Activated CD8-positive, alpha-beta memory T cell treated with anti-CD3 and anti-CD28 coated beads, Interleukin-2, amount 50 U/mL, for 24 hours (primary cell): Measurements from ENCODE around the gene ALDH1L1.

Experiments
- DNase-seq: peaks from one replicate; pipeline ENCODE4 v3.0.0-alpha.2; 2020; ENCODE audit errors: extremely low read depth

ALDH1L1 gene

DNA sequence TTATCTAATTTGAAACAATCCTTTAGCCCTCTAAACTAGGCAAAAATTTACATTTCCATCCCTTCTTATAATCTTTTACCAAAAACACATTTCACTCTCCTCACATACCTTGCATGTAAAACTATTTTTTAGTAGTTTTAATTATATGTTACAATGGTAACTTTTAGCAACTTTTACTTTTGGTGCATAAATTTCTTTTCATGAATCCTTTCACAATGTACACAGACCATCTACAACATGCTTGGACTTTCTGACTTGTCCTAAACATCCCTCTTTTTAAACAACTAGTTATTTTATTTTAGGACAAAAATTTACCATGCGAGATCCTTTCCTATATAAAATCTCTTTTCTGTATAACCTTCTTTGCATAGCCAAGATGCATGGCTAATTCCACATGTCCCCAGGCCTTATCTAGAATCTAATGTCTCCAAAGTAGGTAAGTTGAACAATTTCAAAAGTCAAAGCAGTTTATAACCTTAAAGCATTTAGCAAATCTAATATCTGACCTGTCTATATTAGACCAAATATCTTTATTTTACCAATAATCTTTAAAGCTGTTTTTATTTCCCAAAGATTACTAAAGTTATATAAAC, 14.4 kb upstream of the ALDH1L1 start:
- DNase-seq, result no peak

DNA sequence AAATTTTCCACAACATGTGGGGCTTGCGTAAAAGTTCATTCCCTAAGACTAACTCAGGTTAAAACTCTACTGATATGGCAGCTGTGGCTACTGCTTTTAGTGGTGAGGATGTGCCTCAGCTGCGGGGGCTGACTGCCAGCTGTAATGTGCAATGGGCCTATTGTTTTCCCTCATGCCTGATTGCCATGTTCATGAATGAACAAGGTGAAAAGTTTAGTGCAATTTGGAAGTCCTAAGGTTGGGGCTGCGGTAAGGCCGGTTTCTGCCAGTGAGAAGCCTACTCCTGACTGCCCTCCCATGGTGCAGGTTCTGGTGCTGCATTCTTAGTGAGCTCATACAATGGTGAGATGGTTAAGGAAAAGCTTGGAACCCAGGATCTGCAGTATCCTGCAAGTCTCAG, 10.9 kb upstream of the ALDH1L1 start:
- no peak for DNase-seq

DNA sequence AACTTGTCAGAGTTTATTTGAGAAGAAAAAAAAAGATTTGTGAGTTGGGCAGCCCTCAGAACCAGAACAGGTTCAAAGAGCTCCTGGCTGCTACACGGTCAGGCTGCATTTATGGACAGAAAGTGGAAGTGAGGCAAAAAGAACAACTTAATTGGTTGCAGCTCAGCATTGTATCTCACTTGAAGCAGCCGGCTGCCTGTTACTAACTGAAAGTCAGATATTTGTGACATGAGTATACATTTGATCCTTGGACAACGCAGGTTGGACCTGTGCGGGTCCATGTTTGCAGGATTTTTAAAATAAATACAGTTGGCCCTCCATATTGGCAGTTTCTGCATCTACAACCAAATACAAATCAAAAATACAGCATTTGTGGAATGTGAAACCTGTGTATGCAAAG, 7.5 kb upstream of the ALDH1L1 start:
- DNase-seq, result no peak

DNA sequence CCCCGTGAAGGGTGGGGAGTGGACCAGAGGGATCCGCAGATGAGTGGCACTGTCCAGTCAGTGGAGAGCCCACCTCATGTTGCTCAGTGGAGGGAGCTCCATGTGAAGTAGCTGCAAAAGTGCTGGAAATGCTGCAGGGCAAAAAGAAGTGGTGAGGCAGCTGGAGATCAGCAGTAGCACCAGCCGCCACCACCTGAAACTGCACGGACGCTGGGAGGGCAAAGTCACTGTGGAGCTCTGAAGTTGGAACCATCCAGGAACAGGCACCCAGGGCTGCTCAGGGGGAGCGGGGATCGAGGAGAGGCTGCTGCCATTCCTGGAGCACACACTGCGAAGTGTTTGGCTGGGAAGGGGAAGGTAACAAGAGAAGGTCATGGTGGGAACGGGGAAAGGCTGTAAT, 6.4 kb upstream of the ALDH1L1 start:
- no peak for DNase-seq

DNA sequence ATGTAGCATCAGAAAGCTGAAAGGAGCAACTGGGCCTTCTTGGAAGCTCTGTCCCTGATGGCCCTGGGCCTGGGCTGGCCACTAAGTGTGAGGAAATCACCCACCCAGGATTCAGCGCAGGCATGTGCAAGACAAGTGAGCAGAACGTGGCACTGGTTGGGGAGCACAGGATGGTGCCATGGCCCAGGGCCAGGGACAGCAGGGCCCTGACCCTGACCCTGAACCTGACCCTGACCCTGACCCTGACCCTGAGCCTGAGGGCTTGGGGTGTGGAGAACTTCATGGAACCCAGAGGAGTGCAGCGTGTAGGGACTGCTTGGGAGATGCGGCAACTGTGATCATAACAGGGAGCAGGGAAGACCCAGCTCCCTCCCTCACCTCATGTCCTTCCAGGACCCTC, 5.9 kb upstream of the ALDH1L1 start:
- DNase-seq, result no peak

DNA sequence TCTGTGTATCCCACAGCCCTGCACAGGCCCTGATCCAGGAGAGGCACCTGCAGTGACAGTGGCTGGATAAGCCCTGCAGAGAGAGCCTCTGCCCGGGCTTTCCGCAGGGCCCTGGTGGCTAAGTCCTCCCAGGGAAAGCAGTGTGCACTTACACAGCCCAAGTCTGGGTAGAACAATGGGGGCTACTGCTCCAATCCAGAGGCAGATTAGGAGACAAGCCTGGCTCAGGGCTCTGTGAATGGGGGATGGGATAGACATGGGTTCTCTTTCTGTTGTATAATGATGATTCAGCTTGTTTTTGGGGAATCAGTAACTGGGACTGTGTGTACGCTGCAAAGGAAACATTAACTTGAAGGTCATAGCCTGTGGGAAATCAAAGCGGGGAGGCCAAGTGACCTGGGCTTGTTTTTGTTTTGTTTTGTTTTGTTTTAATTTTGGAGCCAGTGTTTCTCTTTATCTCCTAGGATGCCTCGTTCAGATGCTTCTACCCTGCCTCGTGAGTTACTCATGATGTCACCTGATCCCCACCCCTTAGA, 4.1 kb upstream of the ALDH1L1 start:
- no peak for DNase-seq

DNA sequence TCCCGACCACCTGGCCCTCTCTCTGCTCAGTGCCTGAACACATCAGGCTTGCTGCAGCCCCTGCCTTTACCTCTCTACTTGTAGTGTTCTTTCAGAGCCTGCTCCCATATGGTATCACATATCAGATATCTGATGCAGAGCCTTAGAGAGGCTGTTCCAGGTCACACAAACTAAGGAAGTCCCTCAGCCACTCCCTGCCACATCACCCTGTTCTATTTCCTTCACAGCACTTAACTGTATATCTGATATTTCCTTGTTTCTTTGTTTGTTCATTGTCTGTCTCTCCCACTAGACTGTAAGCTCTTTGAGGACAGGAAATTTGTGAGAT, 976 bp upstream of the ALDH1L1 start:
- DNase-seq, result no peak

DNA sequence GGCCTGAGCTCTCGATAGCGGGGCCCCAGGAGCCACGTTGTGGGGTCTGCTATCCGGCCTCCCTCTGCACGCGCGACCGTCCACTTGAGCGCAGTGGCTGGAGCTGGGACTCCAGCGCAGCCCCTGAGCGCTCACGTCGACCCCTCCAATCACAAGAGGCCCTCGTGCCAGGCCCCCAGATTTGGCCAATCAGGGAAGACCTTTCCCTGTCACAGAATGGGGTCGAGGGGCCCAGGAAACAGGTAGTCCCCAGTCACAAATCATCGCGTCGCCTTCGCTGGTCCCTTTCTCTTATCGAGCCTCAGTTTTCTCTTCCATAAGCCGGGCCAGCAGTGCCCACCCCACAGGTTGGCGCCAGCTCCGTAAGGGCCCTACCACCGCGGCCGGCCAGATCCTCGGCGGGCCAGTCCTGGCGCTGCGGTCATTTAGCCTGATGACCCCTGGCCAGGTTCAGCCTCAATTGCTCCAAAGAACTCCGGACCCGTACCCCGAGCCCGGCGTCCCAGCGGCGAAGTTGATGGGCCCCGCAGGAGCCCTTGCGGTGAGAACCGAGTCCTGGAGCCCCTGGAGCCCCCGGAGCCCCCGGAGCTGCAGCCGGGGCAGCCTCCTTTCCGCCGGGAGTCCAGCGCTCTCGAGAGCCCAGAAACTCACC, 435 bp downstream of the ALDH1L1 start:
- DNase-seq, result no peak

DNA sequence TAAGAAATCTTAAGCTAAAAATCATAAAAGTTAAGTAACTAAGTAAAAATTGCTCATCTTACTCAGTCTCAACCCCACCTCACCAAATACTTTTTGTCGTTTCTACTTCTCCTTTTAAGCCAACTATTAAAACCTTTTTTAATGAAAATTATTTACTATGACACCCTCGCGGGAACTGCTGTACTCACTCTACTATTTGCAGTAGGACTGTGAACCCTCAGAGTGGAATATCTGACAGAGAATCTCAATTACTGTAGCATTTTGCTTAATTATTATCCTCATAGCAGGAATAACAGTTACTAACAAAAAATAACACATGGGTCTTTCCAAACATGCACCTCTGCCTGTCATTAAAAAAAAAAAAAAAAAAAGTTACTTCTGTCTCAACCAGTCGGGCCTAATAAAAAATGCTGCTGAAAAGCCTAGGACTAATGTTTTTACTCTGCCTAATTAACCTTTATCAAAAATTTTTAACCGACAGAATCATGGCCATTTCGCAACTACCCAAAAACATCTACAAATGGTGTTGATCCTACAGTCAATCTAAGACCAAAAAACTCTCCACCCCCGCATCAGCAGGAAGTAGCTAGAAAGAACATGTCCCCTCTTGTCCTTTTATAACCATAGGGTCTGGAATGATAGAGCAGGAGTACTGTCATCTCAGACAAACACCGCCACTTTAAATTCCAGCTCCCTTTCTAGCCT, 10.2 kb downstream of the ALDH1L1 start:
- DNase-seq, result no peak

DNA sequence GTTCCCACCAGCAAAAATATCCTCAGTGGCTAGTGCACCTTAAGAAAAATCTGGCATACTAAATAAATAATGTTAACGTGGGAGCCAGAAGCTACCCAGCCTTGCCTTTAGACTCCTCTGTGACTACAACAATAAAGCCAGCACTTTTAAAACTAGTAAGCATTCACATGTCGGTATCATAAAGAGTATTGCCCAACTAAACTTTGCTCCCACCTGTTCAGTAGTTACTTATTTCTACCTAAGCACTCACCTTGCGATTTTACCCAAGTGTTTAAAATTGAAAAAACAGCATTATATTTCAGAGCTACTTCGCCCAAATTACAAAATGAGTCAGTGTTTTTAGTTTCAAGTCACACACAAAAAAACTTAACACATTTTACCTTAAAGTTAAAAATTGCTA, 12.8 kb downstream of the ALDH1L1 start:
- no peak for DNase-seq

DNA sequence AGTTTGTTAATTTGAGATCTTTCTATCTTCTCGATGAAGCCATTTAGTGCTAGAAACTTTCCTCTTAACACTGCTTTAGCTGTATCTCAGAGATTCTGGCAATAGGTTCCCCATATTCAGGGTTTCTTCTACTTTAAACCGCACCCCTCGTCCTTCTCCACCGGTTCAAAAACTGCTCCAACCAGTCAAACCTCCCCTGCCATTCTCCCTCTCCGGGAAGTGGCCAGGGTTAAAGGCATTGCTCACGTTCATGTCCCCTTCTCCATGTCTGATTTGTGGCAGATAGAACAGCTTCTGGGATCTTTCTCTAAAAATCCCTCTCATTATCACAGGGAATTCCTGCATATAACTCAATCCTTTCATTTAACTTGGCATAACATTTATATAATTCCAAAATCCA, 14.4 kb downstream of the ALDH1L1 start:
- no peak for DNase-seq

DNA sequence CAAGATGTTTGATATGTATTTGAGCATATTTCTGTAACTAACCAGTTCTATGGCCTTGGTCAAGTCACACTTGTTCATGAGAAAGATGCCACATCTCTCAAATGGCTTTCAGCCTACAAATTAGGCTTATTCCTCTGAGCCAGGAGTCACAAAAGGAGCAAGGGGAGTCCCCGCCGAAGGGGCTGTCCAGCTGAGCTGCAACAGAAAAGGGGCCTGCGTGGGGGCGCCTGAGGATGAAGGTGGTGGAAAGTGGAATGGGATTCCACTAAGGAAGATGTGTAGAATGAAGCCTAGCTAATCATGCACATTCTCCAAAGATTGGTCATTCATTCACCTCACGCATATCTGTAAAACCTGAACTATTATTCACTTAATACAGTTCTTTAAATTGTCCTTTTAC, 19.1 kb downstream of the ALDH1L1 start:
- DNase-seq, result no peak

DNA sequence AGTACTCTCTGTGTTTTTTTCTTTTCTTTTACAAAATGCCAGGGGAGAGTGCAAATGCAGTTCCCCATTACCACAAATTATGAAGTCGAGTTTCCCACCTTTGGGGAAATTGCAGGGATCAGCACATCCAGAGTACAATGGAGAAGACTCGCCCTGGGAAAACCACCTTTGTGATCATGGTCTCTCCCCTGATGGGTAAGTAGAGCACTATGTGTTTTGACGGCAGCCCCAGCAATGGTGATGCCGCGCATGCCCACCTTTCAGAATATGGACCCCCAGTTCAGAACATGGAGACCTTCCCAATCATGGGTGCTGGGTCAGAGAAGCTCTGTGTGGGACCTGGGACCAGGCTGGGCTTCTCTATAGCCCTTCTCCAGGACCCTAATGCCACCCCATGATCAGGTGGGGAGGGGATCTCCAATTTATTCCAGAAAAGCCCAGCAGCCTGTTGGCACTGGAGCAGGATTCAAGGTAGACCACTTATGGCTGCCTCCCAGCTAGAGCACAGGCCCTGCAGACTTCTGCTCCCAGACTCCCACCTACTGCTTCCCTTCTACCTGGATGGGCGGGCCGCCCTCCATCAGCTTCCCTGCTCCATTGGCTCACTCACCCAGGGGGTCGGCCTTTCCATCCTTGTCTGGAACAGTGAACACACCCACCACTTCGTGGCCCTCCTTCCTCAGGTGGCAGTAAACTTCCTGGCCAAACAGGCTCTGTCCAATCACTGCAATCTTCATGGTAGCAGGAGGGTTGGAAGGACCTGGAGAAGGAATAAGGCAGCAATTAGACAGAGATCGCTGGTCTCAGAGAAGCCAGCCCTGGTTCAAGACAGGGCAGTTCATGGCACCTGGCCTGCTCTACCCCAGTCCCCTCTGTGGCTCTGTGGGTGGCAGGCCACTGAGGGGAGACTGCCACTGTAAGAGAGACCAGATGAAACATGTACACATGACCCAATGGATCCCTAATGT, 19.9 kb downstream of the ALDH1L1 start:
- DNase-seq, result no peak

DNA sequence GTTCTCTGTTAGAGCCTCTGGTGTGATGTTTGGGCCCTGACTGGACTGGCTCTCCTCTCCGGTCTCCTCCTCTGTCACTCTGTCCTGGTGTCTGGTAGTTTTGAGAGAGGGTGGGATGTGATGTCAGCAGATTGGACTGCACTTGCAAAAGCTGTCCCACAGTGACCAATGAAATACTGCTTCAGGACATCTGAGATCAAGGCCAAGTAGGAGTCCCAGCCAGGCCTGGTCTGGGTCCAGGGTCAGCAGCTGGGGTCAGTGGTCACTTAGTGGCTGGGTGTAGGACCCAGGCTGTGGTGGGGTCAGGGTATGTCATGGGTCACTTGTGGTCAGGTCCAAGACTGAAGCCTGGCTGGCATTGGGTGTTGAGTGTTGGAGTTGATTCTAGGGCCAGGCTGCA, 20.9 kb downstream of the ALDH1L1 start:
- no peak for DNase-seq

DNA sequence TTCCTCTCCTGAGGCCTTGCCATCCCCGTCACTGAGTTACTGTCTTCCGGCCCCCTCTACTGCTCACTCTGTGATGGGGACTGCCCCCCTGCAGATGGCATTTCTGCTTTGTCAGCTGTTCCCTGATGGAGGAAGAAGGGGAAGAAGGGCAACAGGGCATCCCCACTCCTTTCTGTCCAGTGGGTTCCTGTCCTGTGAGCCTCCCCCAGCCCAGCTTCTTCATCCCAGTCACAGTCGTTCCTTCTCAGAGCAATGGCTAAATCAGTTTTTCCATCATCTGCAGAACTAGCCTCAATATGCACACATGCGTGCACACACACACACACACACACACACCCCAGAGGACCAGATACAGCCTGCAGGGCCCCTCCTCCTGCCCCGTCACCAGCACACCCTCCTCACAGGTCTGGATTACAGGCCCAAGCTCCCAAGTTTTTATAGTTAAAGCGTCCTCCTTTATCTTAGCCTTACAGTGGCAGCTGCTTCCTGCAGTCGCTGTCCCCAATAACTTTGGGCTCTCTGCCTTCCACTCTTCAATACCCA, 21.4 kb downstream of the ALDH1L1 start:
- DNase-seq, result no peak

DNA sequence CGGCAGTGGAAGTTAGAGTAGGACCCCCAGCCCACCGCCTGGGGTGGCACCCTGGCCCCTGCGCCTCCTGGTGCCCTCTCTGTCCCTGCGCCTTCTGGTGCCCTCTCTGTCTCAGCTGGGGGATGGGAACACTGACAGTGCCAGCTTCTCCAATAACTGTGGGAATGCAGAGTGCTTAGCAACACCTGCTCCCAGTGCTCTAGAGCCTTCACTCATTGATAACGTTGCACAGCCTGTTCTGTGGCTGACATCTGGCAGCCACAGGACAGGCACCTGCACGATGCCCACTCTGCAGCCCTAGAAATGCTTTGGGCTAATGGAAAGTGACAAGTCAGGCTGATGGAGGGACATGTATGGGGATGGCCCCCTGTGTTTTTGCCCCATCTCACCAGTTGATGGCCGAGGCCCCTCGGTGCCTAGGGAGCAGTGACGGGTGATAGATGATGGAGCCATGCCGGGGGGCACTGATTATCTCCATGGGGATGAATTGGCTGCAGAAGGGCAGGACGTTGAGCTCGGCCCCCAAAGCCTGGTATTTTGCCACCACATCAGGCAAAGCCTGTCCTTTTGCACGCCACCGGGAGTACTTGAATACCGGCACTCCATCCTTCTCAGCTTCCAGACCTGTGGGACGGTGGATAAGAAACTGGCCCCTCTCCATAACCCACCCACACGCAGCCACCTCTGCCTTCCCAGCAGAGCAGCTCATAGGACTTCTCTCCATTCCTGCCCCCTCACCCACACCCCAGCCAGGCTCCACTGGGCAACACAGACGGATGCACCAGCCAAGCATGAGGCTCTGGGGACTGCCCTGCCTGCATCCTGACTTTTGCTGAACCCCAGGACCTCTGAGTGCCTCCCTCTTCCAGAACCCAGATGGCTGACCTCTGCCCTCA, 22.1 kb downstream of the ALDH1L1 start:
- no peak for DNase-seq

DNA sequence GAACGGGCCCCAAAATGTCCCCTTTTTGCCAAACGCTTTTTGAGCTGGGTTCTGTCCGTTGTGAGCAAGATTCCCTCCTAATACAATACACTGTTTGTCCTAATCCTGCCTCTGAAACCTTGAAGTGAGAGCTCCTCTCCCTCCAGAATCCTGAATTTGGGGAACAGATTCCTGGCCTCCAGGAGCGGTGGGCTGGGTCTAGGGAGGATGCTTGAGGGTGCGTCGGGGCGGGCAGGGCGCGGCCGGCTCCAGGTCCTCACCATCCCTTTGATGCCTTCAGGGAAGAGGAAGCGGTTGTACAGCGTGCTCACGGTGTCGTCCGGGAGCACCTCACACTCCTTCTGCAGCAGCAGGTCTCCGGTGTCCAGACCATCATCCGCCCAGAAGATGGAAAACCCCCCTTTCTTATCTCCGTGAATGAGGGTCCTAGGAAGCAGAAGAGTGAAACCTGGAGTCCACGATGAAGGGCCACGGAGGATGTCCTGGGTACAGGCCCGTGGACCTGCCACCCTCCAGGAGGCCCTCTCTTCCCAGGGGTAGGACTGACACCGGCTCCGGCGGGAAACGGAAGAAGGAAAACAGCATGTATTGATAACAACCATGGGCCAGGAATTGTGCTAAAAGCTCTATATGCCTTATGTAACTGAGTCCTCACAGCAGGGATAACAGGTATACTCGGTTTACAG, 23.2 kb downstream of the ALDH1L1 start:
- DNase-seq, result no peak

DNA sequence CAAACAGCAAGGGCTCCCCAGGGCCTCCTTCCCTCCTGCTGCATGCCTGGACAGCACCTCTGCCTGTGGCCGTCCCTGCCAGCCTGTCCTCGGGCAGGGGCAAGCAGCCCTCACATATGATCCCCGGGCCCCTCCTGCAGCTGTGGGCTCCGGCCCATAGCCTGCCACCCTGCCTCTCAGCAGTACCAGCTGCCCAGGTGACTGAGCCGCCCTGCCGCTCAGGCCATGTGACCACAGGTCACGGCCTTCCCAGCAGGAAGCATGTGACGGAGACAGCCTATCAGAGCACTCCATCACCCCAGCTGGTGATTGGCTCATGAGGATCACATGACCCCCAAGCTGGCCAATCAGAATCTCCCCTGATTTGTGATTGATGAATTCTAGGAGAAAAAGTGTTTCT, 23.9 kb downstream of the ALDH1L1 start:
- no peak for DNase-seq

DNA sequence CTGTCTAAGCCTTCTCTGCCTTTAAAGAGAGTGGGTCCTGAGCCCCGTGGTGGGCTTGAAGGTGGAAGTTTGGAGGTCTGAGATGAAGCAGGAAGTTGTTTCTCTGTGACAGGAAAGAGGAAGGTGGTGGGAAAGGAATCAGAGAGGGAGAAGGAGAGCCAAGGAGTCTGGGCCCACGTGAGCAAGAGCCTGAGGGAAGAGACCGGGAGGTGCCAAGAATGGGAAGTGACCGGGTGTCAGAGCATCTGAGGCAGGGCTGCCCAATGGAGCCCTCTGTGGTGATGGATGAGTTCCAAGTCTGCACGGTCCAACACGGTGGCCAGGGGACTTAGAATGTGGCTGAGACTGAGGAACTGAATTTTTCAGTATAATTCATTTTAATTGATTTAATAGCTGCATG, 24.6 kb downstream of the ALDH1L1 start:
- DNase-seq, result no peak

DNA sequence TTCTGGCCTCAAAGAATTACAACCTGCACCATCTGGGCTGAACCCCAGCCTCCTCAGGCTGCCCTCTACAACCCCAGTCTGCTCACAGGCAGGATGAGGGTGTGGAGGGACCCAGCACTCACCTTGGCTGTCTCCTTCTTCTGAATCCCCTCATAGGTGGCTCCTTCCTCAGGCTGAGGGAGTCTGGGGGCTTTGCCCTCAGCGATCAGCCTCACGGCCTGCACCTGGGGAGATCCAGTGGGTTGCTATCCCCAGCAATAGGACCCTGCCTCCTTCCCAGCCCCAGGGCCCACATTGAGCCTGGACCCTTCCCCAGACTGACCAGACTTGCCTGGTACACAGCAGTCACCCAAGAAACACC, 25.1 kb downstream of the ALDH1L1 start:
- no peak for DNase-seq
